GM19025 (cell line): ENCODE results near the gene TMEM248.
"Not testable (repeated sequence)": the region's sequence is repeated elsewhere in the genome, so short reads cannot be mapped to it uniquely, and the experiment has no call there.

Experiments used
- ATAC-seq: cut with Tn5 transposase; IDR thresholded peaks from one replicate; pipeline ENCODE4 v1.9.1; 2021; ENCODE audit warnings: mild to moderate bottlenecking, low read depth, moderate library complexity; ENCODE audit not compliant: unreplicated experiment

The TMEM248 gene, protein sequence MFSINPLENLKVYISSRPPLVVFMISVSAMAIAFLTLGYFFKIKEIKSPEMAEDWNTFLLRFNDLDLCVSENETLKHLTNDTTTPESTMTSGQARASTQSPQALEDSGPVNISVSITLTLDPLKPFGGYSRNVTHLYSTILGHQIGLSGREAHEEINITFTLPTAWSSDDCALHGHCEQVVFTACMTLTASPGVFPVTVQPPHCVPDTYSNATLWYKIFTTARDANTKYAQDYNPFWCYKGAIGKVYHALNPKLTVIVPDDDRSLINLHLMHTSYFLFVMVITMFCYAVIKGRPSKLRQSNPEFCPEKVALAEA

DNA sequence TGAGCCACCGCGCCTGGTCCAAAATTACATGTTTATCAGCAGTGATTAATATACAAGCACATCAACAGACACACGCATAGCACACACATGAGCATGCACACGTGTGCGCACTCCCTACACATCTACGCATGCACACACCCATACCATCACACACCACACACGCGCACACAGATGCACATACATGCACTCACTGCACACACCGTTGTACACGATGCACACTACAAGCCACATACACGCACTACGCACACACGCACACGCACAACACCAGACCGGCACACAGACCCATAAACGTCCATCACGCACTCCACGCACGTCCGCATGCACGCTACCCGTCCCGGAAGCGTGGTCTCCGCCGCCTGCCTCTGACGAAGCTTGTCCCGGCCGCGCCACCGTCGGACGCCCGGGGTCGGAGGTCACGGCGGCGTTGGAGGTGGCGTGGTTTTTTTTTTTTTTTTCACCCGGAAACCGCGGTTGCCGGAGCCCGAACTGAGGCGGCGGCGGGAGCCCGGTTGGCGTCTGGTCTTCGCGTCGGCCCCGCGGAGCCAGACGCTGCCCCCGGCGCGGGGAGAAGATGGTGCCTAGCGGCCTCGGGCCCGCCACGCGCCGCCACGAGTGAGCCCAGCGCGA, at the start of gene TMEM248:
TSS of gene TMEM248 (plus strand) at position 457 of the 627 bp plus-strand sequence. CDS start 20,641 bp downstream, outside the sequence.
- peak; percentile 80 for ATAC-seq

DNA sequence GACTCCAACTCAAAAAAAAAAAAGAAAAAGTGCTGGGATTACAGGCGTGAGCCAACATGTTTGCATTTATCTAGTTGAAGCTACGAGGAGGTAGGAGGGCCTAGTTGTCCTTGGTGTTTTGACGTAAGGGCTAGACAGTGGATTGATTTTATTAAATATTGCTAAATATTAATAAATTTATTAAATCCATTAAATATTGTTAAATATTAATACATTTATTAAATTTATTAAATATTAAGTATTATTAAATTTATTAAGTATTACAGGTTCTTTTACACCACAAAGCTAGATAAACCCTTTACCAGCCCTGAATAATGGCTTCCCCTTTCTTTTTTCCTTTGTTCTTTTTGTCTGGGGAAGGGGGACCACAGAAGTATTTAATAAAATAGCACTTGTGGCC, 47.5 kb upstream of the TMEM248 start:
- no peak for ATAC-seq

DNA sequence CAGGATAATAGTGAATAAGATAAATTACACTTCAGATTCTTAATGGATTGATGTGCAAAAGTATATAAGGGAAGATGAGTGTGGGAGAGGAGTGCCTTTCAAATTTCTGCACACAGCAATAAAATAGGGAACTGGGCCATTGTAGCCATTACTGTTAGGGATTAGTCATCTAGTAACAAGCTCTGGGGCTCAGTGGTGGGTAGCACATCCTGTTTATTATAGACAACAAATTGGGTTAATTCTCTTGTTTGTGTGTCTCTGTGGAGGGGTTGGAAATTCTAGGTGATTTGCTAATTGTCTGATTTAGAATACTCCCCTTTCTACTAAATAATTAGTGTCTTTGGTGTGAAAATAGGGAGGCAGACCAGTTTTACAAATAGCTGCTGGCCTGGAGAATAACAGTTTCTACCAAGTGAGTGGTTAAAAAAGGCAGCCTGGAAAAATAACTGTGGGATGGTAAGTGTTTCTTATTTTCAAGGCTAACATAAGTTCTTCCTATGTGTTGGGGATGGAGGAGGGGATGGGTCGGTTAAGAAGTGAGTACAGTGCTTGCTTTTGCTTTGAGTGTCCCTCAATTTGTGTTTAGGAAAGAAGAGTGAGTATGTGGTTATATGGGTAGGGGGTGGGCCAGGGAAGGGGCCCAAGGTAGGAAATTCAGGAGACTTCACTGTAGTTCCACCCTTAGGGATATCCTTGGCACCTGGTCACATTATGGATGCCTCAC, 43.3 kb upstream of the TMEM248 start:
- peak; percentile 73 for ATAC-seq

DNA sequence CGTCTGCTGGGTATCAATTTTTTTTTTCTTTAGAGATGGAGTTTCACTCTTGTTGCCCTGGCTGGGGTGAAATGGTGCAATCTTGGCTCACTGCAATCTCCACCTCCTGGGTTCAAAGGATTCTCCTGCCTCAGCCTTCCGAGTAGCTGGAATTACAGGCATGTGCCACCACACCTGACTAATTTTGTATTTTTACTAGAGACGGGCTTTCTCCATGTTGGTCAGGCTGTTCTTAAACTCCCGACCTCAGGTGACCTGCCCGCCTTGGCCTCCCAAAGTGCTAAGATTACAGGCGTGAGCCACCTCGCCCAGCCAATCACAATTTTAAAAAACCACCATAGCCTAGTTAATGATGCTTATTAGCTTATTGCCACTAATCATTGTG, 42.7 kb upstream of the TMEM248 start:
- not testable (repeated sequence) for ATAC-seq

DNA sequence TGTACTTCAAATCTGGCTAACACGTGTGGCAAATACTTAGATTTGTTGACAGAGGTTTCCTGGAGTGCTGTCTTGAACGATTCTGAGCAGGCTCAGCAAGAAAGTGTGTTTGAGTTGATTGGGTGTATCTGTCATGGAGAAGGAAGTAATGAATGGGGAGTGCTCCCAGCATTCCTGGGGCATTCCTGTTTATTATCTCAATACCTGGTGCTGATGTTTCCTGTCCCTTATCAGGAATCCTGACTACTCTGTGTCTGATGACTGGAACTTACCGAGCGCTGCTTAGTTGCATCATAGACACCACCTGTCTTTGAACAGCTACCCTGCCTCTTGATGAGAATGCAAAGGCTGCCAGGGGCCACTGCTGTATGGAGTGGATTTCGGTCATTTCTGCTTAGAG, 41.0 kb upstream of the TMEM248 start:
- ATAC-seq: no peak

DNA sequence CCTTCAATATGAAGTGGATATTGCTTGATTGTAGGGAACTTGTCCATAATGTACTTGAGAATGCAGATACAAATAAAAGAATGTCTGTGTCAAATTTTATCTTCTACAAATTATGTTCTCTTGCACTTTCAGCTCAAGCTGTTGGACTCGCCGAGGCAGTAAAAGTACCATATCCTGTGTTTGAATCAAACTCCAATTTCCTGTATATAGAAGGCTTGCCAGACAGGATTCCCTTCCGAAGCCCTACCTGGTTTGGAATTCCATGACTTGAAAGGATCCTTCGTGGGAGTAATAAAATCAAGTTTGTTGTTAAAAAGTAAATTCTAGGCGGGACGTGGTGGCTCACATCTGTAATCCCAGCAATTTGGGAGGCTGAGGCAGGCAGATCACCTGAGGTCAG, 40.4 kb upstream of the TMEM248 start:
- ATAC-seq: not testable (repeated sequence)

DNA sequence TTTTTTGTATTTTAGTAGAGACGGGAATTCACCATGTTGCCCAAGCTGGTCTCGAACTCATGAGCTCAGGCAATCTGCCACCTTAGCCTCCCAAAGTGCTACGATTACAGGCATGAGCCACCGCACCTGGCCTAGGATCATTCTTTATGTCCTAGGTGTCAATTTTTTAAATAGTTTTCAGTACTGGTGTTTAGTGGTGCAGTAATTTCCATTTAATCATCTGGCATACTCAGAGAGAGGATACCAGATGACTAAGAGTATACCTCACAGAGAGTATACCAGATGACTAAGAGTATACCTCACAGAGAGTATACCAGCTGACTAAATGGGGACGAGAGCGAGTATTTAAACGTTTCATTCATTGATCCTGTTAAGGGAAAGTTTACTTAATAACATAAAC, 37.3 kb upstream of the TMEM248 start:
- ATAC-seq: no peak

DNA sequence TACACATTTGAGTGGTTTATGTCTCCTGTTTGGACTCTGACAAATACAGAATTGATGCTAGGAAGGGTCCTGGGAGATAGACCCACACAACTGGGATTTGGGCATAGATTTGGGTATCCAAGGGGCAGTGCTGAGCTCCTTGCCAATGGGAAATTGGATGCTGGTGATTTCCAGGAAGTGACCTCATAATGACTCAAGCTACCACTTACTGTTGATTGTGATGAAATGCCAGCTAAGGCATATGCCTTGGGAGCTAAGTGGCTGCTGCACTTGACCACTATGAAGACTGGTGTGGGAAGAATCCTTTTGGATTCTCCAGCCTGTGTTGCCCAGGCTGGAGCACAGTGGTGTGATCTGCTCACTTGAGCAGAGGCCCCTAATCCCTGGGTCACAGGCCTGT, 36.5 kb upstream of the TMEM248 start:
- not testable (repeated sequence) for ATAC-seq

DNA sequence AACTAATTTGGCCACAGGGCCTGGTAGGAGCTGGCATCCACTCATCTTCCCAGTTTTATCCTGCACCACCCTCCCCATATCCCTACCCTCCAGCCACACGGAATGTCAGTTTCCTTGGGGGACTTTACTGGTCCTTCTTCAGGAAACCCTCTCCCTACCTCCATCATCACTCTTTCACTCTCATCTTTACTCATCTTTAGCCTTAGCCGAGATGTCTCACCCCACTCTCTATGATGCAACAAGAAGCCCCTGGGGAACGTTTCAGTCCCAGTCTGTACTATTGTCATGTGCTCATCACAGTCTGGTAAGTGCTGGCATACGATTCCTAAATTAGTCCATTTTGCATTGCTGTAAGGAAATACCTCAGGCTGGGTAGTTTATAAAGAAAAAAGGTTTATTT, 34.9 kb upstream of the TMEM248 start:
- peak; percentile 55 for ATAC-seq

DNA sequence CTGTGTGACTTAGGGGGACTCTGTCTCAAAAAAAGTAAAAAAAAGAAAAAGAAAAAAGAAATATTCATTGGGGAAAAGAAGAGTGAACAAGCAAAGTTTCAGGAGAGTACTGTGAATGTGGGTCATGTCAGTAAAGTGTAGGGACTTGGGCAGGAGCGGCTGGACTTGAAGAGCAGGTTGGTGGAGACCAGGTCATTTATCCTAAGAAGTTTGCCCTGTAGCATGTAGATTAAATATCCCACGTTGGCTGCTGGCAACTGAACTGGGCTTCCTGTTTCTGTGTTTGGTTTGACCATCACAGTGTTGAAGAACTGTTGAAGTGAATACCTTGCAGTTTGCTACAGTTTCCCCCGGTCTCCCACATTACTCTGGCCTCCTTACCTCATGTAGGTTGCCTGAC, 32.8 kb upstream of the TMEM248 start:
- ATAC-seq: not testable (repeated sequence)

DNA sequence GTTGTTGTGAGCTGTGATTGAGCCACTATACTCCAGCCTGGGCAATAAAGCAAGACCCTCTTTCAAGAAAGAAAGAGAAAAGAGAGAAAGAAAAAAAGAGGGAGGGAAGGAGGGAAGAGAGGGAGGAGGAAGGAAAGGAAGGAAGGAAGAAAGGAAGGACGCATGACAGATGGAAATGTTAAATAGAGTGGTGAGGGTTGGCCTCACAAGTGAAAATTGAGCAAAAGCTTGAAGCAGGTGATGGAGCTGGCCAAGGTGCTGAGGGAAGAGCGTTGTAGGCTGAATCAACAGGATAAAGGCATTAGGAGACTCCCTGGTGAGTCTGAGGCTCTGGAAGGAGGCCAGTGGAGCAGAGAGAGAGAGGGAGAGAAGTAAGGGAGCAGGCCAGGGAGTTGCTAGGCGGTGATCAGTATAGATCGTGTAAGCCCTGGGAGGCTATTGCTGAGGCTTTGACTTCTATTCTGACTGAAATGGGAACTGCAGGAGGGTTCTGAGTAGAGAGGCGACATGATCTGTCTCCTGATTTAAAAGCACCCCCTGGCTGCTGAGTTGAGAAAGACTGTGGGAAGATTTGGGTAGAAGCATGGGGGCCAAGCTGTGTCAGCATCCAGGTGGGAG, 26.5 kb upstream of the TMEM248 start:
- ATAC-seq: no peak

DNA sequence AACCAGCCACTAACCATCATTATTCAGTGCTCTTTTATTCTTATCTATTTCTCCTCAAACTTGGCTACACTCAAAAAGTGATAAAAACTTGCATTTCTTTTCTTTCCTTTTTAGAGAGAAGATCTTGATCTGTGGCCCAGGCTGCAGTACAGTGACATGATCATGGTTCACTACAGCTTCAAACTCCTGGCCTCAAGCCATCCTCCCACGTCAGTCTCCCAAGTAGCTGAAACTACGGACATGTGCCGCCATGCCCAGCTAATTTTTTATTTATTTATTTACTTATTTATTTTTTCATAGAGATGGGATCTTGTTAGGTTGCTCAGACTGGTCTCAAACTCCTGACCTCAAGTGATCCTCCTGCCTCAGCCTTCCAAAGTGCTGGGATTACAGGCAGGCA, 24.6 kb upstream of the TMEM248 start:
- no peak for ATAC-seq

DNA sequence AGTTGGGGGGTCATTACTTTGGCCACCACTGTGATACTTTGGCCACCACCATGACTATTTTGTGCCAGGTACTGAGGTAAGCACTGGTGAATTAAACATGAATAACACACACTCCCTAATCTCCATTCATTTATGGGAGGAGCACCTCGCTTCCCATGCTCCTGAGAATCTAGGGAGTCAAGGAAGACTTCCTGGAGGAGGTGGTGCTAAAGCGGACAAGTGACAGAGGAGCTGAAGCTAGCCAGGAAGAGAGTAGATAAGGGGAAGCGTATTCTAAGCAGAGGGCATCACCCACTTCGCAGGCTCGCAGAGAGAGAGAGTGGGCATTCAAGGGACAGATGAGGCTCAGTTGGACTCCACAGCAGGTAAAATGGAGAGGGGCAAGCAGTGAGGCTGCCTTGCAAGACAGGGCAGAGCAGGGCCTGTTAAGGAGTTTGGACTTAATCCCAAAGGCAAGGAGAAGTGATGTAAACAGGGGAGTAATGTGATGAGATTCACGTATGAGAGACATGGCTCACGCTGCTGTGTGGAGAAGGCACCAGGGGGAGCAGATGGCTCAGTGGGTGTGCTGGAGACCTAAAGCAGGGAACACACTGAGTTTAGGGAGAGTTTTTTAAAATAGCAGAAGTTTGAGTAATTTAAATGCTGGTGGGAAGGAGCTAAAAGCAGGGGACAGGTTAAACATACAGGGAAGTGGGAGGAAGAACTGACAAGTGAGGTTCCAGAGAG, 21.3 kb upstream of the TMEM248 start:
- ATAC-seq: no peak

DNA sequence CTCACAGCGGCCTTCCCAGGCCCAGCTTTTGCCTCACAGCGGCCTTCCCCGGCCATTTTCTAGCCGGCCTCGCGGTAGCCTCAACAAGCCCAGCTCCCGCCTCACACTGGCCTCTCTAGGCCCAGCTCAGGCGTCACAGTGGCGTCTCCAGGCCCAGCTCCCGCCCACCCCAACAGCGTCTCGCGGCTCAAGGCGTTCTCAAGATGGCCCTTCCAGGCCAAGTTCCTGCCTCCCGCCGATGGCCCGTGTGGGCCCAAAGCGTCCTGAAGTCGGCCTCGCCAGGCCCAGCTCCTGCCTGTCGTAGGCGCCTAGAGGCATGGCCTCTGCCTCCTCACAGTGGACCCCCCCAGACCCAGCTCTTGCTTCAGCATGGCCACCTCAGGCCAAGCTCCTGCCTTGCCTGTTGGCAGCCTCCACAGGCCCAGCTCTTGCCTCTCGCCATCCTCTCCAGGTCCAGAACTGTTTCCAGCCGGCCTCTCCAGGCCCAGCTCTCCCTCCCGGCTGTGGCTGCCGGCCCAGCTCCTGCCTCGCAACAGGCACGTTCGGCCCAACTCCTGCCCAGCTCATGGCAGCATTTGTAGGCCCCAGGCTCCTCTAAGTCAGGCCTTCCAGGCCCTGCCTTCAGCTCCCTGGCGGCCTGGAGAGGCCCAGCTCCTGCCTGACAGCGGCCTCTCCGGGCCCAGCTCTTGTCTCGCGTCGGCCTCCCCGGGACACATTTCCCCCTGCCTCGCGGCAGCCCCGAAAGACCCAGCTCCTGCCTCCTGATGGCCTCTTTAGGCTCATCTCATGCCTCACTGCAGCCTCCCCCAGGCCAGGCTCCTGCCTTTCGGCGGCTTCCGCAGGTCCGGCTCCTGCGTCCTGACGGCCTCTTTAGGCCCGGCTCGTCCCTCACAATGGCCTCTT, 18.8 kb upstream of the TMEM248 start:
- ATAC-seq: no peak

DNA sequence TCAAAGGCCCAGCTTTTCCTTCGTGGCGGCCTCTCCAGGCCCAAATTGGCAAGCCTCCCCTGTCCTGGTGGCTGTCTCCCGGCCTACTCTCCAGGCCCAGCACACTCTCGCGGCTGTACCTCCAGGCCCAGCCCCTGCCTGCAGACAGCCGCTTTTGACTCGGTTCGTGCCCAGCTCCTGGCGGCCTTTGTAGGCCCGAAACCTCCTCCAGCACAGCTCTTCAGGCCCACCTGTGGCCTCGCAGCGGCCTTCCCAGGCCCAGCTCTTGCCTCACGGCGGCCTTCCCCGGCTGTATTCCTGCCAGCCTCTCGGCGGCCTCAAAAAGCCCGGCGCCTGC, 18.2 kb upstream of the TMEM248 start:
- no peak for ATAC-seq

DNA sequence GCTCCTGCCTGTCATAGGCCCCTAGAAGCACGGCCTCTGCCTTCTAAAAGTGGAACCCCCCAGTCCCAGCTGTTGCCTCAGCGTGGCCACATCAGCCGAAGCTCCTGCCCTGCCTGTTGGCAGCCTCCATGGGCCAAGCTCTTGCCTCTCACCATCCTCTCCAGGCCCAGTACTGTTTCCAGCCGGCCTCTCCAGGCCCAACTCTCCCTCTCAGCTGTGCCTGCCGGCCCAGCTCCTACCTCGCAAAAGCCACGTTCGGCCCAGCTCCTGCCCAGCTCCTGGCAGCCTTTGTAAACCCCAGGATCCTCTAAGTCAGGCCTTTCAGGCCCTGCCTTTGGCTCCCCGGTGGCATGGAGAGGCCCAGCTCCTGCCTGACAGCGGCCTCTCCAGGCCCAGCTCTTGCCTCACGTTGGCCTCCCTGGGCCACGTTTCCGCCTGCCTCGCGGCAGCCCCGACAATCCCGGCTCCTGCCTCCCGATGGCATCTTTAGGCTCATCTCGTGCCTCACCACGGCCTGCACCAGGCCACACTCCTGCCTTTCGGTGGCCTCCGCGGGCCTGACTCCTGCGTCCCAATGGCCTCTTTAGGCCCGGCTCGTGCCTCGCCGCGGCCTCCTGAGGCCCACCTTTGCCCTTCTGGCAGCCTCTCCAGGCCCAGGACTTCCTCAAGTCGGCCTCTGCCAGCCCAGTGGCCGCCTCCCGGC, 17.5 kb upstream of the TMEM248 start:
- ATAC-seq: no peak

DNA sequence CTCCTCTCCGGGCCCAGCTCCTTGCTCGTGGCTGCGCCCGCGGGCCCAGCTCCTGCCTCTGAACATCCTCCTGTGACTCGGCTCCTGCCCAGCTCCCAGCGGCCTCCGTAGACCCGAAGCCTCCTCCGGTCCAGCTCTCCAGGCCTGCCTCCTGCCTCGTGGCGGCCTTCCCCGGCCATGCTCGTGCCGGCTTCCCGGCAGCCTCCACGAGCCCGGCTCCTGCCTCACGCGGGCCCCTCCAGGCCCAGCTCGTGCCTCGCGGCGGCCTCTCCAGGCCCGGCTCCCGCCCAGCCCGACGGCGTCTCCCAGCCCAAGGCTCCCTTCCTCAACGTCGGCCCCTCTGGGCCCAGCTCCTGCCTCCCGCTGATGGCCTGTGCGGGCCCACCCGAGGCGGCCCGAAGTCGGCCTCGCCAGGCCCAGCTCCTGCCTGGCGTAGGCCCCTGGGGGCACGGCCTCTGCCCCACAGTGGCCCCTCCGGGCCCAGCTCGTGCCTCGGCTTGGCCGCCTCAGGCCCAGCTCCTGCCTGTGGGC, 16.9 kb upstream of the TMEM248 start:
- ATAC-seq: no peak

DNA sequence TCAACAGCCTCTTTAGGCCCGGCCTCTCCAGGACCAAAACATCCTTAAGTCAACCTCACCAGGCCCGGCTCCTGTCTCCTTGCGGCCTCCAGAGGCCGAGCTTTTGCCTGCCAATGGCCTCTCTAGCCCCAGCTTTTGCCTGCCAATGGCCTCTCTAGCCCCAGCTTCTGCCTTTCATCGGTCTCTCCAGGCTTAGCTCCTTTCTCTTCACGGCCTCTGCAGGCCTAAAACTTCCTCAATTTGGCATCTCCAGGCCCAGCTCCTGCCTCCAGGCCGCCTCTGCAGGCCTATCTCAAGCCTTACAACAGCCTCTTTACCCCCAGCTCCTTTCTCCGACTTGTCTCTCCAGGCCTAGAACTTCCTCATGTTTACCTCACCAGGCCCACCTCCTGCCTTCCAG, 15.7 kb upstream of the TMEM248 start:
- no peak for ATAC-seq

DNA sequence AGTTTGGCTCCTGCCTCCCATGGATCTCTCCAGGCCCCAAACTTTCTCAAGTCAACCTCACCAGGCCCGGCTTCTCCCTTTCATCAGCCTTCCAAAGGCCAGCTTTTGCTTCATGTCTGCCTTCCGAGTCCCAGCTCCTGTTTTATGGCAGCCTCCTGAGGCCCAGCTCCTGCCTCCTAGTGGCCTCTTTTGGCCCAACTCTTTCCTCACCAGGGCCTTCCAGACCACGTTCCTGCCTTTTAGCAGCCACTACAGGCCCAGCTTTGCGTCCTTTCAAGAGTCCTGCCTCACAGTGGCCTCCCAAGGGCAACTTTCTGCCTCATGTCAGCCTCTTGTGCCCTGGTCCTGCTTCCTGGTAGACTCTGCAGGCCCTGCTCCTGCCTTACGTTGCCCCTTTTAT, 15.3 kb upstream of the TMEM248 start:
- ATAC-seq: no peak
